SH-SY5Y (cell line): ENCODE measurements around the gene DIS3L.

Experiments
- GATA2 ChIP-seq: IDR thresholded peaks from 2 replicates; pipeline ENCODE4 v1.6.1; 2011; ENCODE audit warnings: mild to moderate bottlenecking, low read depth, low read length
- GATA3 ChIP-seq: IDR thresholded peaks from 2 replicates; pipeline ENCODE4 v1.6.1; 2011; ENCODE audit warnings: low read depth, mild to moderate bottlenecking, low read length, moderate library complexity

The DIS3L gene

GRCh38 chr15:66293419-66294156, at the start of gene DIS3L:
DIS3L (plus strand) TSS chr15:66293568; CDS start chr15:66293597, 29 bp downstream.
- TF ChIP-seq GATA3 (no peak), GATA2 (no peak)

GRCh38 chr15:66246937-66247336, 46.4 kb upstream of the DIS3L start:
- TF ChIP-seq GATA2 (no peak), GATA3 (no peak)

- TF ChIP-seq GATA2 (no peak), GATA3 (no peak)
Measured at GRCh38 chr15:66249605-66250174, 43.7 kb upstream of the DIS3L start.

GRCh38 chr15:66251065-66251789, 42.1 kb upstream of the DIS3L start:
- TF ChIP-seq GATA3 (no peak), GATA2 (no peak)

- no peak for TF ChIP-seq GATA3
- no peak for TF ChIP-seq GATA2
Measured at GRCh38 chr15:66251790-66252684, 41.3 kb upstream of the DIS3L start.

- TF ChIP-seq GATA2 (no peak), GATA3 (no peak)
Measured at GRCh38 chr15:66252685-66253417, 40.5 kb upstream of the DIS3L start.

- TF ChIP-seq GATA3 (no peak), GATA2 (no peak)
Measured at GRCh38 chr15:66253418-66254088, 39.8 kb upstream of the DIS3L start, which contains the start of gene MEGF11. MEGF11 (minus strand) TSS chr15:66253750; CDS start chr15:66128403, 125,347 bp downstream.

GRCh38 chr15:66254089-66254950, 39.0 kb upstream of the DIS3L start:
- TF ChIP-seq GATA3 (no peak), GATA2 (no peak)

GRCh38 chr15:66254951-66255676, 38.3 kb upstream of the DIS3L start:
- TF ChIP-seq GATA2 (no peak), GATA3 (no peak)

- TF ChIP-seq GATA3 (no peak), GATA2 (no peak)
Measured at GRCh38 chr15:66256692-66257091, 36.7 kb upstream of the DIS3L start.

- TF ChIP-seq GATA3 (no peak), GATA2 (no peak)
Measured at GRCh38 chr15:66261056-66261455, 32.3 kb upstream of the DIS3L start.
